Hepatocyte (in vitro differentiated cells): Measurements from ENCODE around the gene LIPA. TPM values are rescaled to one million over a fixed set of nuclear protein-coding genes. Genes with fewer than 3 reads are reported as not detected.

Experiments used
- DNase-seq: peaks from one replicate; pipeline ENCODE4 v3.0.0-alpha.2; 2016; ENCODE audit warnings: low spot score
- H2AFZ ChIP-seq: fragments of 200-600 bp; sonication (generic); 2 replicates; pipeline ENCODE4 v1.6.0; 2016; ENCODE audit warnings: antibody characterized with exemption, mild to moderate bottlenecking
- H3K27ac ChIP-seq: fragments of 200-600 bp; sonication (generic); 2 replicates; pipeline ENCODE4 v1.5.1; 2016; ENCODE audit warnings: mild to moderate bottlenecking
- H3K27me3 ChIP-seq: fragments of 200-600 bp; sonication (generic); 2 replicates; pipeline ENCODE4 v1.6.1; 2016
- H3K36me3 ChIP-seq: fragments of 200-600 bp; sonication (generic); replicated peaks from 2 replicates; pipeline ENCODE4 v1.5.1; 2016; ENCODE audit warnings: low read depth; ENCODE audit not compliant: insufficient read depth
- H3K4me1 ChIP-seq: fragments of 200-600 bp; sonication (generic); 2 replicates; pipeline ENCODE4 v1.5.1; 2016; ENCODE audit warnings: mild to moderate bottlenecking, moderate library complexity; ENCODE audit not compliant: insufficient read depth
- H3K4me2 ChIP-seq: fragments of 200-600 bp; sonication (generic); 2 replicates; pipeline ENCODE4 v1.6.0; 2016
- H3K4me3 ChIP-seq: fragments of 200-600 bp; sonication (generic); 2 replicates; pipeline ENCODE4 v1.5.1; 2016; ENCODE audit warnings: mild to moderate bottlenecking
- H3K79me2 ChIP-seq: fragments of 200-600 bp; sonication (generic); 2 replicates; pipeline ENCODE4 v1.6.0; 2017; ENCODE audit warnings: mild to moderate bottlenecking
- H3K9me2 ChIP-seq: fragments of 200-600 bp; sonication (generic); replicated peaks from 2 replicates; pipeline ENCODE4 v1.6.0; 2017; ENCODE audit warnings: mild to moderate bottlenecking; ENCODE audit not compliant: insufficient read depth
- H3K9me3 ChIP-seq: fragments of 200-600 bp; sonication (generic); 2 replicates; pipeline ENCODE4 v1.5.1; 2016; ENCODE audit warnings: low read depth, mild to moderate bottlenecking
- H4K20me1 ChIP-seq: fragments of 200-600 bp; sonication (generic); 2 replicates; pipeline ENCODE4 v1.6.0; 2016; ENCODE audit warnings: mild to moderate bottlenecking; ENCODE audit not compliant: insufficient read depth, poor library complexity, severe bottlenecking
- EZH2 ChIP-seq: fragments of 200-600 bp; sonication (generic); IDR thresholded peaks from 2 replicates; pipeline ENCODE4 v1.6.1; 2016; ENCODE audit warnings: antibody characterized with exemption, mild to moderate bottlenecking, borderline replicate concordance
- EZH2phosphoT487 ChIP-seq: fragments of 200-600 bp; sonication (generic); IDR thresholded peaks from one replicate; pipeline ENCODE4 v1.6.1; 2018; ENCODE audit warnings: antibody characterized with exemption, mild to moderate bottlenecking, low read depth, moderate library complexity; ENCODE audit not compliant: unreplicated experiment, severe bottlenecking
- WGBS: methylation state at CpG from one replicate; pipeline ENCODE4 v1.1.6; 2016; ENCODE audit warnings: low lambda C conversion rate; ENCODE audit errors: missing lambda C conversion rate; 5-methylcytosine and 5-hydroxymethylcytosine counted together
- polyA plus RNA-seq: library from polyadenylated mRNA; unstranded; fragments of >200 nt; fragmentation: Nextera tagmentation; extraction: Ambion mirVana; gene quantifications from 2 replicates; pipeline ENCODE4 v1.2.1, GENCODE V29; 2016
- total RNA-seq: library from RNA; depleted of rRNA; stranded (reverse); fragments of >200 nt; gene quantifications from 2 replicates; pipeline ENCODE4 v1.2.3, GENCODE V29; 2014
- TF ChIP-seq, protein P1 (sequence below): fragments of 200-600 bp; sonication (generic); IDR thresholded peaks from 2 replicates; pipeline ENCODE4 v1.5.1; 2016; ENCODE audit warnings: antibody characterized with exemption, mild to moderate bottlenecking; ENCODE audit not compliant: poor library complexity

Gene LIPA
- total and polyA plus RNA-seq, 2 experiments from 2014 or later = 144 to 148 TPM

DNA sequence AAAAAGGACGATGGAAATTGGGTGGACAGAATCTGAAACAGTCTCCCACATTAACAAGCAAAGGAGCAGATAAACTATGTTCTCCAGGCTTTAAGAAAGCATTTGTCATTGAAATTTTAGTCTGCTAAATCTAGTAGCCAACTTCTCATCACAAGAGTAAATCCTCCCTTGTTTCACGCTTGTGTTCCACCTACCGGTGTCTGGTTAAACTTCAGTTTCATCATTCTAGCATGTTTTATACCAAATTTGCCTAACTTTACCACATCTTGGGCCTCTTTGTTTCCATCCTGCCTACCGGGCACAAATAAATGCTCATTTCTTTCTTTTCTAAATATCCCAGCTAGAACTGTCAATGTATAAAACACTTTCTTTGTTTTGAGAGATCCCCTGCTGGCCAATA lies 5.8 kb downstream of the LIPA start:
- H3K36me3 ChIP-seq = no peaks in the 10 kb centered on the region
- no peaks in the 10 kb centered on the region for H3K9me2 ChIP-seq
- no peak overlapping the region for H3K4me3 ChIP-seq
- no peaks in the 10 kb centered on the region for H4K20me1 ChIP-seq
- no peak for DNase-seq
- H3K9me3 ChIP-seq = no peaks in the 10 kb centered on the region
- H3K4me2 ChIP-seq = no peak overlapping the region
- TF ChIP-seq, protein P1, sequence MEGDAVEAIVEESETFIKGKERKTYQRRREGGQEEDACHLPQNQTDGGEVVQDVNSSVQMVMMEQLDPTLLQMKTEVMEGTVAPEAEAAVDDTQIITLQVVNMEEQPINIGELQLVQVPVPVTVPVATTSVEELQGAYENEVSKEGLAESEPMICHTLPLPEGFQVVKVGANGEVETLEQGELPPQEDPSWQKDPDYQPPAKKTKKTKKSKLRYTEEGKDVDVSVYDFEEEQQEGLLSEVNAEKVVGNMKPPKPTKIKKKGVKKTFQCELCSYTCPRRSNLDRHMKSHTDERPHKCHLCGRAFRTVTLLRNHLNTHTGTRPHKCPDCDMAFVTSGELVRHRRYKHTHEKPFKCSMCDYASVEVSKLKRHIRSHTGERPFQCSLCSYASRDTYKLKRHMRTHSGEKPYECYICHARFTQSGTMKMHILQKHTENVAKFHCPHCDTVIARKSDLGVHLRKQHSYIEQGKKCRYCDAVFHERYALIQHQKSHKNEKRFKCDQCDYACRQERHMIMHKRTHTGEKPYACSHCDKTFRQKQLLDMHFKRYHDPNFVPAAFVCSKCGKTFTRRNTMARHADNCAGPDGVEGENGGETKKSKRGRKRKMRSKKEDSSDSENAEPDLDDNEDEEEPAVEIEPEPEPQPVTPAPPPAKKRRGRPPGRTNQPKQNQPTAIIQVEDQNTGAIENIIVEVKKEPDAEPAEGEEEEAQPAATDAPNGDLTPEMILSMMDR = no peak
- TF ChIP-seq EZH2 (no peak), EZH2phosphoT487 (no peak)
- H3K79me2 ChIP-seq = peaks cover 15% of the 10 kb centered on the region
- H2AFZ ChIP-seq = no peak overlapping the region
- H3K27ac ChIP-seq = no peak overlapping the region
- H3K27me3 ChIP-seq = no peaks in the 10 kb centered on the region
- 84% methylated on average over 4 of the region's 4 CpGs for WGBS
- H3K4me1 ChIP-seq = peaks cover 8% of the 10 kb centered on the region

DNA sequence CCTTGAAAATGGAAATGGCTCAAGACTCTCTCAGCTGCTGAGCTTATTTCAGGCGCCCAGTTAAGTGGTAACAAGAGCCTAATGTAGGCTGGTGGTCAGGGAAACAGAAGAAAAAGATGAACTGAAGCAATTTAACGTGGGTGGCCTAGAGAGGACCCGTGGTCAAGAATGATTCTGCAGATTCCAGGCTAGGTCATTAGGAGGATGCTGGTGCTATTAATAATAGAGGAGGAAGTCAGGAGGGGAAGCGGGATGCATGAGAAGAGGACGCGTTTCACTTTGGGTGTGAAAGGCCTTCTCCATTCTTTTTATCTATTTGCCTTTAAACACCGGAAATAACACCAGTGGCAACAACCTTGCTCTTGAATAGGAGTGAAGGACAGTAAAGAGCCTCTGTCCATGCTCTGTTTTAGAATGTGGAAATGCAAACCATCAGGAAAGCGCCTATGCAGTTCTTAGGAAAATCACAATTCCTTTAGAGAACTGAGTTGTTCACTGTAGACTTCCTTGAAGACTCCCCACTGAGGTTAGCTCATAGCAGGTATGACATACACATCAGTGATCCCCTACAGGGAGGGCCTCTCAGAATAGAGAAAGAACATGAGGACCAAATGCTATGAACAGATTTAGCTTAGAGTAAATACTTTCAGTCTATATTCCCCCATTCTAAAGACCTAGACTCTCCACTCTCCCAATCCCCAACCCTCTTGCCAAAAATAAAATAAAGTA lies 8.6 kb downstream of the LIPA start:
- no peak overlapping the region for H3K4me3 ChIP-seq
- H3K36me3 ChIP-seq = no peaks in the 10 kb centered on the region
- H3K9me3 ChIP-seq = no peaks in the 10 kb centered on the region
- 81% methylated on average over 8 of the region's 8 CpGs for WGBS
- H2AFZ ChIP-seq = no peak overlapping the region
- H3K79me2 ChIP-seq = no peaks in the 10 kb centered on the region
- no peak for TF ChIP-seq EZH2
- no peak for TF ChIP-seq EZH2phosphoT487
- TF ChIP-seq, protein P1 = no peak
- H3K4me2 ChIP-seq = no peak overlapping the region
- H3K9me2 ChIP-seq = no peaks in the 10 kb centered on the region
- peaks cover 8% of the 10 kb centered on the region for H3K4me1 ChIP-seq
- DNase-seq = no peak
- H3K27ac ChIP-seq = no peak overlapping the region
- H3K27me3 ChIP-seq = no peaks in the 10 kb centered on the region
- H4K20me1 ChIP-seq = no peaks in the 10 kb centered on the region

DNA sequence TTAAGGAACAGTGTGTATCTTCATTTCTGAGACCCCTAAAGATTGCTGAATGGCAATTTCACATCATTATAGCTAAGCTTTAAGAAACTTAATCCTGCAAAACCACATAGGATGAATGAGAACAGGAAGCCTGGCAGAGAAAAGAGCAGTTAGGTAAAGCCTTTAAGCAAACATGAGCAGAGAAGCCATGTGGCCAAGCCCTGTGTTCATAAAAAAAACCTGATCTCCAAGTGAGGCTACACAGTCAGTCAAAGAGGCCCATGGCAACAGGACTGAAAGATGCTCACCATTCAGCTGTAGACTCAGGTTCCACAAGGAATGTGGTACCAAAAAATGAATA lies 9.3 kb downstream of the LIPA start:
- Histone ChIP-seq H3K4me3 (no peak overlapping the region), H2AFZ (no peak overlapping the region), H3K9me3 (no peaks in the 10 kb centered on the region), H3K36me3 (no peaks in the 10 kb centered on the region), H3K4me1 (peaks cover 8% of the 10 kb centered on the region), H3K9me2 (no peaks in the 10 kb centered on the region), H4K20me1 (no peaks in the 10 kb centered on the region), H3K4me2 (no peak overlapping the region), H3K27ac (no peak overlapping the region), H3K27me3 (no peaks in the 10 kb centered on the region), H3K79me2 (no peaks in the 10 kb centered on the region)
- no peak for DNase-seq
- TF ChIP-seq EZH2phosphoT487 = no peak
- TF ChIP-seq, protein P1 = no peak
